Astrocyte (in vitro differentiated cells and primary cell): ENCODE data around the gene NCSTN.

Experiments used
- EZH2 ChIP-seq: IDR thresholded peaks from 2 replicates; pipeline ENCODE4 v1.6.1; 2012; ENCODE audit warnings: mild to moderate bottlenecking, low read length, inconsistent platforms; ENCODE audit not compliant: insufficient read depth
- TF ChIP-seq, protein P1 (sequence below): IDR thresholded peaks from 2 replicates; pipeline ENCODE4 v1.5.1; 2011; ENCODE audit warnings: low read depth, mild to moderate bottlenecking, inconsistent platforms, low read length, moderate library complexity; ENCODE audit not compliant: insufficient read depth

- no peak for TF ChIP-seq EZH2
- TF ChIP-seq, protein P1, sequence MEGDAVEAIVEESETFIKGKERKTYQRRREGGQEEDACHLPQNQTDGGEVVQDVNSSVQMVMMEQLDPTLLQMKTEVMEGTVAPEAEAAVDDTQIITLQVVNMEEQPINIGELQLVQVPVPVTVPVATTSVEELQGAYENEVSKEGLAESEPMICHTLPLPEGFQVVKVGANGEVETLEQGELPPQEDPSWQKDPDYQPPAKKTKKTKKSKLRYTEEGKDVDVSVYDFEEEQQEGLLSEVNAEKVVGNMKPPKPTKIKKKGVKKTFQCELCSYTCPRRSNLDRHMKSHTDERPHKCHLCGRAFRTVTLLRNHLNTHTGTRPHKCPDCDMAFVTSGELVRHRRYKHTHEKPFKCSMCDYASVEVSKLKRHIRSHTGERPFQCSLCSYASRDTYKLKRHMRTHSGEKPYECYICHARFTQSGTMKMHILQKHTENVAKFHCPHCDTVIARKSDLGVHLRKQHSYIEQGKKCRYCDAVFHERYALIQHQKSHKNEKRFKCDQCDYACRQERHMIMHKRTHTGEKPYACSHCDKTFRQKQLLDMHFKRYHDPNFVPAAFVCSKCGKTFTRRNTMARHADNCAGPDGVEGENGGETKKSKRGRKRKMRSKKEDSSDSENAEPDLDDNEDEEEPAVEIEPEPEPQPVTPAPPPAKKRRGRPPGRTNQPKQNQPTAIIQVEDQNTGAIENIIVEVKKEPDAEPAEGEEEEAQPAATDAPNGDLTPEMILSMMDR = no peak
These were observed 60.1 kb downstream of the NCSTN start for GRCh38 chr1:160403244-160403643.
